SJSA1 (cell line): ENCODE measurements around the gene COX17. TPM values are rescaled to one million over a fixed set of nuclear protein-coding genes. Genes with fewer than 3 reads are reported as not detected.

Experiments
- DNase-seq, 2 experiments: peaks; one replicate each; pipeline ENCODE4 v3.0.0-alpha.2; 2015 to 2020; ENCODE audit warnings: low spot score in 2 of 2, low read depth in 1 of 2
- H3K27ac ChIP-seq: fragments of 250-450 bp; sonication (Bioruptor Pico); 2 replicates; pipeline ENCODE4 v1.5.1; 2020; ENCODE audit warnings: mild to moderate bottlenecking, moderate library complexity
- H3K27me3 ChIP-seq: fragments of 250-450 bp; sonication (Bioruptor Pico); replicated peaks from 2 replicates; pipeline ENCODE4 v1.5.1; 2020; ENCODE audit warnings: mild to moderate bottlenecking, moderate library complexity
- H3K36me3 ChIP-seq: fragments of 250-450 bp; sonication (Bioruptor Pico); 2 replicates; pipeline ENCODE4 v1.5.1; 2020; ENCODE audit warnings: mild to moderate bottlenecking
- H3K4me1 ChIP-seq: fragments of 250-450 bp; sonication (Bioruptor Pico); replicated peaks from 2 replicates; pipeline ENCODE4 v1.6.1; 2021; ENCODE audit warnings: mild to moderate bottlenecking
- H3K4me3 ChIP-seq: fragments of 250-450 bp; sonication (Bioruptor Pico); 2 replicates; pipeline ENCODE4 v1.5.1; 2020; ENCODE audit warnings: mild to moderate bottlenecking
- H3K9me3 ChIP-seq: fragments of 250-450 bp; sonication (Bioruptor Pico); replicated peaks from 2 replicates; pipeline ENCODE4 v1.5.1; 2020; ENCODE audit warnings: mild to moderate bottlenecking
- total RNA-seq: library from RNA; depleted of rRNA; stranded (reverse); fragments of >200 nt; shearing (Covaris generic); gene quantifications from 2 replicates; pipeline ENCODE4 v1.2.3, GENCODE V29; 2014

Gene COX17
- total RNA-seq, 1 experiment from 2014 or later = 36.0 TPM

DNA sequence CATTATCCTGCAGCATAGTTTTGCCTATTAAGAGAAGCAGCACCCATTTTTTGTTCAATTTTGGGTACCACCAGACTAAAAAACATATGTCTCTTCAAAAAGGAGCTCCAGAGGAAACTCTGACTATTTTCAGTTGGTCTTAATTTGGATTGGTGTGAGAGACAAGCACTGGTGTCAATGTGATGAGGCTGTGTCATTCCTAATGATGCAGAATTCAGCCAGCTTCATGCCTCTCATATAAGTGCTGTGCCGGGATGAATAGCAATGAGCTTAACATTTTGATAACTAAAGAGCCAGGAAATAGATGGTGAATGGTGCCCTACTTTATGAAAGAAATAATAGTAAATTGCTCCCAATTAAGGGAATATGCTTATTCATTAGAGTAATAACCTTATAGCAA is 32.7 kb downstream of the COX17 start:
- H3K9me3 ChIP-seq = no peaks in the 10 kb centered on the region
- H3K27ac ChIP-seq = no peak overlapping the region
- peaks cover 17% of the 10 kb centered on the region for H3K4me1 ChIP-seq
- no peak for DNase-seq
- no peaks in the 10 kb centered on the region for H3K36me3 ChIP-seq
- H3K4me3 ChIP-seq = no peak overlapping the region
- H3K27me3 ChIP-seq = no peaks in the 10 kb centered on the region

DNA sequence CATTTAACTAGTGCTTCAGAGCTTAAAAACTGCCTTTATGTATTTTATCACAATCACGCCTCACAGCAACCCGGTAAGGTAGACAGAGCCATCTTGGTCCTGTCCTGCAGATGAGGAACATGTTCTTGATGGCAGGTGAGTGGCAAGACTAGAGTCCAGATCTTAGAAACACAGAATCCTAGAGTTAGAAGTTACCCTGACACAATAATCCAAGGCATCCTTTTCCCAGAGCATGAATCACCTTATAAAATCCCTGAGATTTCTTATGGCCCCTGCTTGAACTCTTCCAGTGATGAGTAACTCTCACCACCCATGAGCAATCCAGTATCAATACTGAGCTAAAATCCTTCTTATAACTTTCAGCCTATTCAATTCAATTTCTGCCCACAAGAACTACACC is 33.7 kb downstream of the COX17 start:
- H3K9me3 ChIP-seq = no peaks in the 10 kb centered on the region
- H3K27ac ChIP-seq = peak overlapping the region; percentile 35
- H3K36me3 ChIP-seq = no peaks in the 10 kb centered on the region
- no peak overlapping the region for H3K4me3 ChIP-seq
- H3K27me3 ChIP-seq = no peaks in the 10 kb centered on the region
- DNase-seq = peak in 1 of 2 experiments; percentile 43
- peaks cover 22% of the 10 kb centered on the region for H3K4me1 ChIP-seq

GRCh38 chr3:119642746-119643473 is 34.3 kb downstream of the COX17 start:
- Histone ChIP-seq H3K27me3 (no peaks in the 10 kb centered on the region), H3K27ac (peak overlapping the region; percentile 35), H3K36me3 (no peaks in the 10 kb centered on the region), H3K4me1 (peaks cover 28% of the 10 kb centered on the region), H3K4me3 (no peak overlapping the region), H3K9me3 (no peaks in the 10 kb centered on the region)
- no peak for DNase-seq

GRCh38 chr3:119641416-119641815 is 35.8 kb downstream of the COX17 start:
- Histone ChIP-seq H3K4me1 (peaks cover 34% of the 10 kb centered on the region), H3K27ac (no peak overlapping the region)

GRCh38 chr3:119639494-119640350 is 37.5 kb downstream of the COX17 start:
- peaks cover 34% of the 10 kb centered on the region for H3K4me1 ChIP-seq
- 0 out of 2 replicates have a peak overlapping the region, but pooled peaks have one; percentile 70 for H3K27ac ChIP-seq
- H3K9me3 ChIP-seq = no peaks in the 10 kb centered on the region
- H3K27me3 ChIP-seq = no peaks in the 10 kb centered on the region
- H3K36me3 ChIP-seq = no peaks in the 10 kb centered on the region
- no peak overlapping the region for H3K4me3 ChIP-seq
- no peak for DNase-seq

More at GRCh38 chr3:119641416-119641815, 35.8 kb downstream of the COX17 start:
- Histone ChIP-seq H3K4me3 (no peak overlapping the region), H3K27me3 (no peaks in the 10 kb centered on the region), H3K36me3 (no peaks in the 10 kb centered on the region), H3K9me3 (no peaks in the 10 kb centered on the region)
- no peak for DNase-seq

- no peaks in the 10 kb centered on the region for H3K9me3 ChIP-seq
- DNase-seq = peak in 1 of 2 experiments; percentile 76
- H3K27me3 ChIP-seq = no peaks in the 10 kb centered on the region
- H3K27ac ChIP-seq = peak overlapping the region; percentile 70
- no peaks in the 10 kb centered on the region for H3K36me3 ChIP-seq
- H3K4me3 ChIP-seq = no peak overlapping the region
- H3K4me1 ChIP-seq = peaks cover 19% of the 10 kb centered on the region
Measured at GRCh38 chr3:119637679-119638477, 39.3 kb downstream of the COX17 start.

DNA sequence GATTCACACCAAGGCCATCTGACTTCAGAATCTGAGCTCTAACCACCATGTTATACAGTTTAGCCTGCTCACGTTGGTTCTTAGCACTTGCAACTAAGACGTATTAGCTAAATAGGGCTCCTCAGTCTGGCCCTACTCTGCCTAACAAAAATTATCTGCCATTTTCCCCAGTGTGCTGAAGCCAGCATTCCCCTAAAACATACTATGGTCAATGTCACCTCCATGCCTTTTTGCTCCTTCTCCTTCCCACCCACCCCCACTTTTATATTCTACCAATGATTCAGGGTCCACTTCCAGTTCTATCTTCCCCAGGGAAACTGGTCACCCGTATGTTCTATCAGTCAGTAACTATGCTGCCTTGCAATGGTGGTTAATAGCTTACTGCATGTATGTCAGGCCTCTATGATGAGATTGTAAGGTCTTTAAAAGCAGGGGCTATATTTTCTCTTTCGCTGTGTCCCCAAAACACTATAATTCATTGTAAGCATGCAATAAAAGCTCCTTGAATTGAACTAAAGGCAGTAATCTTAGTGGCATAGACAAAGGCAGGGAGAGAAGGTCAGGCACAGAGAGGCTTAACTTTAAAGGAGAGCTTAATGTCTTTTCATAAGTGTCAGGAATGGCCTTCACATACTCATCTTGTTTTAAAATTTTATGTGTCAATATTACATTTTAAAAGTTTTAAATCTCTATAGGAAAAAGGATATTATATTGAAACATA is 40.2 kb downstream of the COX17 start:
- DNase-seq = no peak
- no peaks in the 10 kb centered on the region for H3K9me3 ChIP-seq
- peak overlapping the region; percentile 70 for H3K27ac ChIP-seq
- no peaks in the 10 kb centered on the region for H3K27me3 ChIP-seq
- no peaks in the 10 kb centered on the region for H3K36me3 ChIP-seq
- H3K4me3 ChIP-seq = no peak overlapping the region
- peaks cover 17% of the 10 kb centered on the region for H3K4me1 ChIP-seq

DNA sequence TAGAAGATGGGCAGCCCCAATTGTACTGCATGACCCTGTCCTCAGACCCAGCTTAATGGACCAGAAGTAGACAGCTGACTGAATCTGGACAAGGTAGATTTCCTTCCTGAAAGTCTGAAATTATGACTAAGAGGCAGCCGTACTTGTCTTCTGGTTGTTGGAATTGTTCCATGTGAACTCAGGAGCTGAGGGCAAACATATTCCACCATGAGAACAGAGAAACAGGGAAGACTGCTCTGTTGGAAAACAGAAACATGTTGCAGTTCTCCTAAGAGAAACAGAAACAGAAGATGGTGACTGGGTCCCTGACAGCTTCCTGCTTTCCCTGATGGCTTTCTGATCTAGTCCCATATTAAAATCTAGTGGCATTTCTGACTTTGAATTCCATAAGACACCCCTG is 41.0 kb downstream of the COX17 start:
- no peaks in the 10 kb centered on the region for H3K36me3 ChIP-seq
- no peaks in the 10 kb centered on the region for H3K9me3 ChIP-seq
- no peaks in the 10 kb centered on the region for H3K27me3 ChIP-seq
- H3K4me1 ChIP-seq = peaks cover 17% of the 10 kb centered on the region
- no peak overlapping the region for H3K4me3 ChIP-seq
- no peak overlapping the region for H3K27ac ChIP-seq
- no peak for DNase-seq

GRCh38 chr3:119635719-119636118 is 41.5 kb downstream of the COX17 start:
- H3K4me3 ChIP-seq = no peak overlapping the region
- no peaks in the 10 kb centered on the region for H3K36me3 ChIP-seq
- no peak for DNase-seq
- peaks cover 17% of the 10 kb centered on the region for H3K4me1 ChIP-seq
- H3K9me3 ChIP-seq = no peaks in the 10 kb centered on the region
- no peaks in the 10 kb centered on the region for H3K27me3 ChIP-seq
- H3K27ac ChIP-seq = no peak overlapping the region

DNA sequence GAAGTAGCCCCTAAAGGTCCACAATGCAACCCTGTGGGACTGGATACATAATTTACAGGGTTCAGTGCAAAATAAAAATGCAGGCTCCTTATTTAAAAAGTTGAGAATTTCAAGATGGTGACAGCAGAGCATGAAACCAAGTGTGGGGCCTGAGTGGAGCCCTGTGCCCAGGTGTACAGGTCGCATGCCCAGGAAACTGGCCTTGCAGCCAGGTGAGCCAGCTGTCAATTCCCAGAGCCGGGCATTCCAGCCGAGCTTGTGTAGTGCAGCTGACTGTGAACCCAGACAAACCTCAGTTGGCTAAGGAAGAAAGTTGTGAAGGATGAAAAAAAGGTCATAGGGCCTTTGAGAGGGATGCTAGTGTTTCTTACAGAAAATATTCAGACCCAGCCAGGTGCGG is 44.4 kb downstream of the COX17 start:
- Histone ChIP-seq H3K4me3 (no peak overlapping the region), H3K36me3 (no peaks in the 10 kb centered on the region), H3K27me3 (no peaks in the 10 kb centered on the region), H3K9me3 (no peaks in the 10 kb centered on the region), H3K4me1 (peaks cover 9% of the 10 kb centered on the region), H3K27ac (no peak overlapping the region)
- no peak for DNase-seq

- Histone ChIP-seq H3K9me3 (no peaks in the 10 kb centered on the region), H3K27ac (no peak overlapping the region), H3K4me1 (peaks cover 7% of the 10 kb centered on the region), H3K4me3 (no peak overlapping the region), H3K36me3 (no peaks in the 10 kb centered on the region), H3K27me3 (no peaks in the 10 kb centered on the region)
- no peak for DNase-seq
Measured at GRCh38 chr3:119632216-119632615, 45.0 kb downstream of the COX17 start.

GRCh38 chr3:119631516-119631915 is 45.7 kb downstream of the COX17 start:
- no peaks in the 10 kb centered on the region for H3K36me3 ChIP-seq
- no peaks in the 10 kb centered on the region for H3K27me3 ChIP-seq
- DNase-seq = no peak
- H3K9me3 ChIP-seq = no peaks in the 10 kb centered on the region
- H3K4me3 ChIP-seq = no peak overlapping the region
- H3K4me1 ChIP-seq = peaks cover 9% of the 10 kb centered on the region
- H3K27ac ChIP-seq = no peak overlapping the region

- no peak overlapping the region for H3K4me3 ChIP-seq
- H3K36me3 ChIP-seq = no peaks in the 10 kb centered on the region
- H3K27me3 ChIP-seq = no peaks in the 10 kb centered on the region
- H3K4me1 ChIP-seq = peaks cover 9% of the 10 kb centered on the region
- H3K27ac ChIP-seq = no peak overlapping the region
- DNase-seq = no peak
- no peaks in the 10 kb centered on the region for H3K9me3 ChIP-seq
Measured at GRCh38 chr3:119630880-119631329, 46.3 kb downstream of the COX17 start.
